ENCODE measurements around the gene RHBDL2. TPM values are rescaled to one million over a fixed set of nuclear protein-coding genes. Genes with fewer than 3 reads are reported as not detected.
A peak's percentile ranks its signal among the peaks of the same experiment; 100 is the strongest.

The RHBDL2 gene
- total and polyA plus RNA-seq, 9 of the 15 experiments (the other 6 are each of a cell fraction or from before 2014, with no cell fraction given), result not detected

DNA sequence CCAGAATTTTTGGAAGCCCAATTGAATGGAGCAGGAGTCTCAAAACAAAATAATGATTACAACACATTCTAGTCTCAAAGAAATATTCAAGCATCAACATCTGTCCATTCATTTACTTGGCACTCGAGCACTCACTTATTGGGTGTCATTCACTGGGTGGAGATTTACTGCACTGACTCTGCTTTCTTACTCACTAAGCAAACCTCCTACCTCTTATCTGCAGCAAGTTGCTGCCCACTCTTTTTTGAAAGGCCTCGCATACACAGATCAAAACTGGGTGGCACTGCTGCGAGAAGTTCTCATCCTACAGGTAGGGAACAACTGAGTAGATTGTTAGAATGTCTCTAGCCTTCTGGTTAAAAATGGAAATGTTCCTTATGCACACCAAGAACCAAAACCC lies 18.0 kb downstream of the RHBDL2 start (continued):
- no peak for TF ChIP-seq SFPQ (IDR thresholded peaks at IDR 0.05; ENCODE audit: low read depth, low read length)
- no peak for TF ChIP-seq NFE2 (IDR thresholded peaks at IDR 0.05; ENCODE audit: low read depth)
- TF ChIP-seq KDM1A (IDR thresholded peaks at IDR 0.05), result peak in 1 of 2 experiments; percentile 41; a peak in 1 of 4 replicates
- no peak for TF ChIP-seq DMBX1 (CRISPR knock-in tag; IDR thresholded peaks at IDR 0.05; ENCODE audit: borderline replicate concordance)
- TF ChIP-seq TAL1 (IDR thresholded peaks at IDR 0.05), result no peak
- no peak for TF ChIP-seq RAD21 (CRISPR knock-in tag; conservative IDR thresholded peaks at IDR 0.05 in 1 of 2, IDR thresholded peaks at IDR 0.05 in 1 of 2)
- TF ChIP-seq, protein P1, sequence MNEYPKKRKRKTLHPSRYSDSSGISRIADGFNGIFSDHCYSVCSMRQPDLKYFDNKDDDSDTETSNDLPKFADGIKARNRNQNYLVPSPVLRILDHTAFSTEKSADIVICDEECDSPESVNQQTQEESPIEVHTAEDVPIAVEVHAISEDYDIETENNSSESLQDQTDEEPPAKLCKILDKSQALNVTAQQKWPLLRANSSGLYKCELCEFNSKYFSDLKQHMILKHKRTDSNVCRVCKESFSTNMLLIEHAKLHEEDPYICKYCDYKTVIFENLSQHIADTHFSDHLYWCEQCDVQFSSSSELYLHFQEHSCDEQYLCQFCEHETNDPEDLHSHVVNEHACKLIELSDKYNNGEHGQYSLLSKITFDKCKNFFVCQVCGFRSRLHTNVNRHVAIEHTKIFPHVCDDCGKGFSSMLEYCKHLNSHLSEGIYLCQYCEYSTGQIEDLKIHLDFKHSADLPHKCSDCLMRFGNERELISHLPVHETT (CRISPR knock-in tag; conservative IDR thresholded peaks at IDR 0.05 in 1 of 2, IDR thresholded peaks at IDR 0.05 in 1 of 2), result no peak
- no peak for TF ChIP-seq IRF1 (CRISPR knock-in tag; IDR thresholded peaks at IDR 0.05; ENCODE audit: borderline replicate concordance)
- no peak for TF ChIP-seq SAFB (IDR thresholded peaks at IDR 0.05; ENCODE audit: borderline replicate concordance, low read depth, low read length)
- TF ChIP-seq PKNOX1 (IDR thresholded peaks at IDR 0.05), result peak; percentile 60
- no peak for TF ChIP-seq ZNF785 (CRISPR knock-in tag; IDR thresholded peaks at IDR 0.05)
- TF ChIP-seq, protein P2, sequence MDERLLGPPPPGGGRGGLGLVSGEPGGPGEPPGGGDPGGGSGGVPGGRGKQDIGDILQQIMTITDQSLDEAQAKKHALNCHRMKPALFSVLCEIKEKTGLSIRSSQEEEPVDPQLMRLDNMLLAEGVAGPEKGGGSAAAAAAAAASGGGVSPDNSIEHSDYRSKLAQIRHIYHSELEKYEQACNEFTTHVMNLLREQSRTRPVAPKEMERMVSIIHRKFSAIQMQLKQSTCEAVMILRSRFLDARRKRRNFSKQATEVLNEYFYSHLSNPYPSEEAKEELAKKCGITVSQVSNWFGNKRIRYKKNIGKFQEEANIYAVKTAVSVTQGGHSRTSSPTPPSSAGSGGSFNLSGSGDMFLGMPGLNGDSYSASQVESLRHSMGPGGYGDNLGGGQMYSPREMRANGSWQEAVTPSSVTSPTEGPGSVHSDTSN (CRISPR knock-in tag; IDR thresholded peaks at IDR 0.05; ENCODE audit: low read depth), result no peak
- TF ChIP-seq, protein P2 (tag; conservative IDR thresholded peaks at IDR 0.05; ENCODE audit: low read depth), result peak; percentile 60
- 0 out of 2 replicates have a peak, but pooled peaks have one; percentile 26 for TF ChIP-seq ARID1B (IDR thresholded peaks at IDR 0.05)
- TF ChIP-seq SREBF1 (IDR thresholded peaks at IDR 0.05; ENCODE audit: borderline replicate concordance, low read depth, low read length), result no peak
- TF ChIP-seq ZNF175 (CRISPR knock-in tag; IDR thresholded peaks at IDR 0.05; ENCODE audit: low read depth), result no peak

All from K562 (cell line).